ENCODE results near the gene PHLPP2.

Gene PHLPP2

GRCh38 chr16:71700831-71701230 is 23.7 kb downstream of the PHLPP2 start:
- TF ChIP-seq, protein P1, sequence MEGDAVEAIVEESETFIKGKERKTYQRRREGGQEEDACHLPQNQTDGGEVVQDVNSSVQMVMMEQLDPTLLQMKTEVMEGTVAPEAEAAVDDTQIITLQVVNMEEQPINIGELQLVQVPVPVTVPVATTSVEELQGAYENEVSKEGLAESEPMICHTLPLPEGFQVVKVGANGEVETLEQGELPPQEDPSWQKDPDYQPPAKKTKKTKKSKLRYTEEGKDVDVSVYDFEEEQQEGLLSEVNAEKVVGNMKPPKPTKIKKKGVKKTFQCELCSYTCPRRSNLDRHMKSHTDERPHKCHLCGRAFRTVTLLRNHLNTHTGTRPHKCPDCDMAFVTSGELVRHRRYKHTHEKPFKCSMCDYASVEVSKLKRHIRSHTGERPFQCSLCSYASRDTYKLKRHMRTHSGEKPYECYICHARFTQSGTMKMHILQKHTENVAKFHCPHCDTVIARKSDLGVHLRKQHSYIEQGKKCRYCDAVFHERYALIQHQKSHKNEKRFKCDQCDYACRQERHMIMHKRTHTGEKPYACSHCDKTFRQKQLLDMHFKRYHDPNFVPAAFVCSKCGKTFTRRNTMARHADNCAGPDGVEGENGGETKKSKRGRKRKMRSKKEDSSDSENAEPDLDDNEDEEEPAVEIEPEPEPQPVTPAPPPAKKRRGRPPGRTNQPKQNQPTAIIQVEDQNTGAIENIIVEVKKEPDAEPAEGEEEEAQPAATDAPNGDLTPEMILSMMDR (IDR thresholded peaks at IDR 0.05; ENCODE audit: low read length): no peak
- TF ChIP-seq EZH2 (IDR thresholded peaks at IDR 0.05; ENCODE audit: borderline replicate concordance, low read length): no peak
- Histone ChIP-seq H3K4me2 (ENCODE audit: low read length) (no peak overlapping the region), H2AFZ (ENCODE audit: low read length) (no peak overlapping the region), H3K9me2 (ENCODE audit: low read depth, low read length) (no peaks in the 10 kb centered on the region), H3F3A (ENCODE audit: insufficient read depth, low read length) (no peaks in the 10 kb centered on the region), H3K9ac (ENCODE audit: low read length) (no peak overlapping the region), H3K9me3 (ENCODE audit: low read length) (no peaks in the 10 kb centered on the region), H4K20me1 (ENCODE audit: insufficient read depth, low read length) (no peaks in the 10 kb centered on the region), H3K27ac (ENCODE audit: low read depth, low read length, poor library complexity, severe bottlenecking) (no peak overlapping the region), H3K36me3 (ENCODE audit: insufficient read depth, low read length) (0 out of 2 replicates have a peak, but pooled peaks cover 4% of the 10 kb centered on the region), H3K79me2 (ENCODE audit: insufficient read depth, low read length) (no peaks in the 10 kb centered on the region), H3K27me3 (ENCODE audit: insufficient read depth, low read length) (no peaks in the 10 kb centered on the region), H3K4me1 (ENCODE audit: insufficient read depth, low read length, severe bottlenecking) (no peaks in the 10 kb centered on the region), H3K4me3 (ENCODE audit: low read depth, low read length, poor library complexity, severe bottlenecking) (no peak overlapping the region)

- Histone ChIP-seq H4K20me1 (ENCODE audit: insufficient read depth, low read length) (no peaks in the 10 kb centered on the region), H3K27ac (ENCODE audit: low read depth, low read length, poor library complexity, severe bottlenecking) (no peak overlapping the region), H3K9ac (ENCODE audit: low read length) (no peak overlapping the region), H3K4me3 (ENCODE audit: low read depth, low read length, poor library complexity, severe bottlenecking) (no peak overlapping the region), H3K36me3 (ENCODE audit: insufficient read depth, low read length) (0 out of 2 replicates have a peak, but pooled peaks cover 4% of the 10 kb centered on the region), H3K9me3 (ENCODE audit: low read length) (no peaks in the 10 kb centered on the region), H3K4me2 (ENCODE audit: low read length) (no peak overlapping the region), H3F3A (ENCODE audit: insufficient read depth, low read length) (no peaks in the 10 kb centered on the region), H3K9me2 (ENCODE audit: low read depth, low read length) (no peaks in the 10 kb centered on the region), H3K4me1 (ENCODE audit: insufficient read depth, low read length, severe bottlenecking) (no peaks in the 10 kb centered on the region), H2AFZ (ENCODE audit: low read length) (no peak overlapping the region), H3K79me2 (ENCODE audit: insufficient read depth, low read length) (no peaks in the 10 kb centered on the region), H3K27me3 (ENCODE audit: insufficient read depth, low read length) (no peaks in the 10 kb centered on the region)
- TF ChIP-seq, protein P1 (IDR thresholded peaks at IDR 0.05; ENCODE audit: low read length): no peak
- TF ChIP-seq EZH2 (IDR thresholded peaks at IDR 0.05; ENCODE audit: borderline replicate concordance, low read length): no peak
Measured at GRCh38 chr16:71698491-71698890, 26.0 kb downstream of the PHLPP2 start.

DNA sequence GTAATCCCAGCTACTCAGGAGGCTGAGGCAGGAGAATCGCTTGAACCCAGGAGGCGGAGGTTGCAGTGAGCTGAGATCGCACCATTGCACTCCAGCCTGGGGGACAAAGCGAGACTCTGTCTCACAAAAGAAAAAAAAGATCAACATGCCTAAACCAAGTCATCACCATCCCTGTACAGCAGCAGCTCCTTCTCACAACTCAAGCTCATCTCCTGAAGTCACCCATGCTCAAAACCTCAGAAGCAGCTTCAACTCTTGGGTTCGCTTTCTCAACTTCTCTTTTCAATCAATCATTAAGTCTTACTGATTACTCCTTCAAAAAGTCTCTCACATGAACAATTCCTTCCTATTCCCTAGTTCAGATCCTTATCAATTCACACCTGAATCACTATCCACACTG is 31.3 kb downstream of the PHLPP2 start:
- Histone ChIP-seq H3K9me3 (ENCODE audit: low read length) (no peaks in the 10 kb centered on the region), H3K9me2 (ENCODE audit: low read depth, low read length) (no peaks in the 10 kb centered on the region), H3K4me2 (ENCODE audit: low read length) (no peak overlapping the region), H3F3A (ENCODE audit: insufficient read depth, low read length) (no peaks in the 10 kb centered on the region), H3K9ac (ENCODE audit: low read length) (no peak overlapping the region), H3K79me2 (ENCODE audit: insufficient read depth, low read length) (no peaks in the 10 kb centered on the region), H3K36me3 (ENCODE audit: insufficient read depth, low read length) (peaks cover 15% of the 10 kb centered on the region; the same call in 1 of the 2 replicates), H3K4me1 (ENCODE audit: insufficient read depth, low read length, severe bottlenecking) (no peaks in the 10 kb centered on the region), H4K20me1 (ENCODE audit: insufficient read depth, low read length) (no peaks in the 10 kb centered on the region), H3K27ac (ENCODE audit: low read depth, low read length, poor library complexity, severe bottlenecking) (no peak overlapping the region), H3K4me3 (ENCODE audit: low read depth, low read length, poor library complexity, severe bottlenecking) (no peak overlapping the region), H2AFZ (ENCODE audit: low read length) (no peak overlapping the region), H3K27me3 (ENCODE audit: insufficient read depth, low read length) (no peaks in the 10 kb centered on the region)
- no peak for TF ChIP-seq EZH2 (IDR thresholded peaks at IDR 0.05; ENCODE audit: borderline replicate concordance, low read length)
- TF ChIP-seq, protein P1 (IDR thresholded peaks at IDR 0.05; ENCODE audit: low read length): no peak

Measured in OCI-LY1 (cell line).